Smooth muscle cell (in vitro differentiated cells): ENCODE measurements around the gene KLHDC7A. TPM values are rescaled to one million over a fixed set of nuclear protein-coding genes. Genes with fewer than 3 reads are reported as not detected.

Experiments used
- DNase-seq: peaks from one replicate; lab custom pipeline; 2025; ENCODE audit not compliant: unreplicated experiment; lab: John Stamatoyannopoulos, UW
- H2AFZ ChIP-seq: fragments of 200-600 bp; sonication (generic); 2 replicates; pipeline ENCODE4 v1.6.0; 2016; ENCODE audit warnings: antibody characterized with exemption, low read depth, mild to moderate bottlenecking
- H3F3A ChIP-seq: fragments of 200-600 bp; sonication (generic); 2 replicates; pipeline ENCODE4 v1.6.0; 2017; ENCODE audit warnings: antibody characterized with exemption, low read depth
- H3K27ac ChIP-seq: fragments of 200-600 bp; sonication (generic); 2 replicates; pipeline ENCODE4 v1.5.1; 2016; ENCODE audit warnings: low read depth, mild to moderate bottlenecking
- H3K27me3 ChIP-seq: fragments of 200-600 bp; sonication (generic); 2 replicates; pipeline ENCODE4 v1.6.1; 2016; ENCODE audit warnings: low read depth, mild to moderate bottlenecking
- H3K36me3 ChIP-seq: fragments of 200-600 bp; sonication (generic); 2 replicates; pipeline ENCODE4 v1.5.1; 2016; ENCODE audit warnings: low read depth
- H3K4me1 ChIP-seq: fragments of 200-600 bp; sonication (generic); 2 replicates; pipeline ENCODE4 v1.5.1; 2016; ENCODE audit warnings: low read depth
- H3K4me2 ChIP-seq: fragments of 200-600 bp; sonication (generic); 2 replicates; pipeline ENCODE4 v1.6.0; 2016; ENCODE audit warnings: mild to moderate bottlenecking
- H3K4me3 ChIP-seq: fragments of 200-600 bp; sonication (generic); 2 replicates; pipeline ENCODE4 v1.5.1; 2016; ENCODE audit warnings: mild to moderate bottlenecking
- H3K79me2 ChIP-seq: fragments of 200-600 bp; sonication (generic); 2 replicates; pipeline ENCODE4 v1.6.0; 2016; ENCODE audit warnings: low read depth, mild to moderate bottlenecking
- H3K9ac ChIP-seq: fragments of 200-600 bp; sonication (generic); 2 replicates; pipeline ENCODE4 v1.6.0; 2016; ENCODE audit warnings: low read depth
- H3K9me3 ChIP-seq: fragments of 200-600 bp; sonication (generic); replicated peaks from 2 replicates; pipeline ENCODE4 v1.5.1; 2016; ENCODE audit warnings: low read depth
- H4K20me1 ChIP-seq: fragments of 200-600 bp; sonication (generic); 2 replicates; pipeline ENCODE4 v1.6.0; 2016; ENCODE audit warnings: low read depth
- CTCF ChIP-seq: fragments of 200-600 bp; sonication (generic); IDR thresholded peaks from 2 replicates; pipeline ENCODE4 v1.5.1; 2017; ENCODE audit warnings: borderline replicate concordance, mild to moderate bottlenecking, antibody characterized with exemption; ENCODE audit not compliant: insufficient read depth, poor library complexity, severe bottlenecking
- WGBS: methylation state at CpG from one replicate; pipeline ENCODE4 v1.1.7; 2016; ENCODE audit warnings: low lambda C conversion rate; 5-methylcytosine and 5-hydroxymethylcytosine counted together
- polyA plus RNA-seq: library from polyadenylated mRNA; unstranded; fragments of >200 nt; fragmentation: Nextera tagmentation; extraction: Ambion mirVana; gene quantifications from 2 replicates; pipeline ENCODE4 v1.2.1, GENCODE V29; 2016
- total RNA-seq: library from RNA; depleted of rRNA; stranded (reverse); fragments of >200 nt; gene quantifications from 2 replicates; pipeline ENCODE4 v1.2.3, GENCODE V29; 2014

Gene KLHDC7A
- total and polyA plus RNA-seq, 2 experiments from 2014 or later: 0.41 TPM; not detected in 1

DNA sequence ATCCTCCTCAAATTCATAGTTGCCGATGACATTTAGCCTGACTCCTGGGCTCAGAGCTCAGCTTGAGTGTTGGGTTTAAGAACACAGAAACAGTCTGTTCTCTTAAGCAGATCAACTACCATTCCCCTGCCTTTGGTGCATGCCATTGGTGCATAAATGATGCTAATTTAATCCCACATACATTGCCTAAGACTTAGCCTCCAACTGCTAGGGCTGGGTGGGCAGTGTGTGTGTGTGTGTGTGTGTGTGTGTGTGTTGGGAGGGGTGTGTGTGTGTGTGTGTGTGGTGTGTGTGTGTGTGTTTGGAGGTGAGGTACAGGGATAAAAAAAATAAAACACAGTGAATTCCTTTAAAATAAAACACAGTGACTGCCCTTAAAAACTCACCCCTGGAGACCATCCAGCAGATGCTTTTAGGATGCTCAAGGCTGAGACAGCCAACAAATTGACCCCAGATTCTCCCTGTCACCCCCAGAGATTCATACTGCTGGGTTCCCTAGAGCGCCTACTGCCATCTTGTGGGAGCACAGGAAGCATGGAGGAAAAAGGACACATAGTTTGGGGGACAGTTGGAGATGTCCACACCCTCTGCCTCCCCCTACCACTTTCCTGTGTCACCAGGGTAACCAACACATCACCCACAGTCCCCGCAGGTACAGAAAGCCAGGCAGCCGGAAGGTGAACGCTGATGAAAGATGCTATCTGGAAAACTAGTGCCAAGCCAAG lies 30.6 kb downstream of the KLHDC7A start:
- H3K4me3 ChIP-seq: no peak overlapping the region
- H3K4me2 ChIP-seq: no peak overlapping the region
- 97% methylated on average over 5 of the region's 5 CpGs for WGBS
- DNase-seq: no peak
- H3K4me1 ChIP-seq: no peaks in the 10 kb centered on the region
- no peak for TF ChIP-seq CTCF
- H2AFZ ChIP-seq: no peak overlapping the region
- no peaks in the 10 kb centered on the region for H3K79me2 ChIP-seq
- H4K20me1 ChIP-seq: no peaks in the 10 kb centered on the region
- no peaks in the 10 kb centered on the region for H3K36me3 ChIP-seq
- no peak overlapping the region for H3K27ac ChIP-seq
- no peaks in the 10 kb centered on the region for H3K27me3 ChIP-seq
- no peaks in the 10 kb centered on the region for H3F3A ChIP-seq
- H3K9ac ChIP-seq: no peak overlapping the region
- H3K9me3 ChIP-seq: peaks cover 6% of the 10 kb centered on the region

DNA sequence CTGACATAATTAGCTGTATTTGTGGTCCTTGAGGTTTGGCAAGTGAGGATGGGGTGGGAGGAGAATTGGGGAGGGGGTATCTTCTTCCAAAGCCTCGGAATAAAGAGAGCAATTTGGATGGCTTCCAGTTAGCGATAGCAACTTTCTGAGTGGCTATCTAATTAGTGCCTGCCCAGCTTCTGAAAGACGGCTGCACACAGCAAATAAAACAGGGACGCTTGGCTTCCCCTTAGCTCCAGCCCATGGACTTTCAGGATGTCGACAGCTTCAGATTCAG lies 31.1 kb downstream of the KLHDC7A start:
- DNase-seq: no peak
- Histone ChIP-seq H4K20me1 (no peaks in the 10 kb centered on the region), H3F3A (no peaks in the 10 kb centered on the region), H3K27me3 (no peaks in the 10 kb centered on the region), H2AFZ (no peak overlapping the region), H3K36me3 (no peaks in the 10 kb centered on the region), H3K9me3 (peaks cover 9% of the 10 kb centered on the region), H3K4me1 (no peaks in the 10 kb centered on the region), H3K9ac (no peak overlapping the region), H3K27ac (no peak overlapping the region), H3K4me2 (no peak overlapping the region), H3K4me3 (no peak overlapping the region), H3K79me2 (no peaks in the 10 kb centered on the region)
- 91% methylated on average over 5 of the region's 5 CpGs for WGBS
- no peak for TF ChIP-seq CTCF

GRCh38 chr1:18512883-18513282 lies 32.2 kb downstream of the KLHDC7A start:
- Histone ChIP-seq H3K79me2 (no peaks in the 10 kb centered on the region), H2AFZ (no peak overlapping the region), H3F3A (no peaks in the 10 kb centered on the region), H4K20me1 (no peaks in the 10 kb centered on the region), H3K4me2 (no peak overlapping the region), H3K4me1 (no peaks in the 10 kb centered on the region), H3K27me3 (no peaks in the 10 kb centered on the region), H3K9me3 (peaks cover 9% of the 10 kb centered on the region), H3K36me3 (no peaks in the 10 kb centered on the region), H3K9ac (no peak overlapping the region), H3K27ac (no peak overlapping the region), H3K4me3 (no peak overlapping the region)
- WGBS: 83% methylated on average over 9 of the region's 9 CpGs
- TF ChIP-seq CTCF: no peak
- no peak for DNase-seq

DNA sequence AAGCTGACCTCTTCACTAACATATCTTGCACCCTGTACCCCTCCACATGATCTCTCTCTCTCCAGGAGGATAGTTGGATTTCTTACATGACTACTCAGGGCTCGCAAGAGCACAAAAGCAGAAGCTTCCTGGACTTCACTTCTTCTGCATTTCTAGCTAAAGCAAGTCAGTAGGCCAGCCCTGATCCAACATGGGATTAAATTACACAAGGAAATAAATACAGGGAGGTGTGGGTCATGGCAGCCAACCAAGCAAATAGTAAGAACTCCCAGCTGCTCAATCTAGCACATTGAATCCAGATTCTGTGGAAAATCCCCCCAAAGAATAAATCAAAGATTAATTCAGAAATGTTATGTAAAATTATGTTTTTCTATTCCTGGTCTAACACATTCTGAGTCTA lies 33.3 kb downstream of the KLHDC7A start:
- H3K4me1 ChIP-seq: no peaks in the 10 kb centered on the region
- H2AFZ ChIP-seq: no peak overlapping the region
- TF ChIP-seq CTCF: no peak
- 67% methylated on average over 1 of the region's 1 CpG for WGBS
- H3K4me2 ChIP-seq: no peak overlapping the region
- H3K27me3 ChIP-seq: no peaks in the 10 kb centered on the region
- no peak for DNase-seq
- no peaks in the 10 kb centered on the region for H3K36me3 ChIP-seq
- H3K9me3 ChIP-seq: peaks cover 9% of the 10 kb centered on the region
- H3F3A ChIP-seq: no peaks in the 10 kb centered on the region
- no peak overlapping the region for H3K9ac ChIP-seq
- no peaks in the 10 kb centered on the region for H3K79me2 ChIP-seq
- H3K27ac ChIP-seq: no peak overlapping the region
- H4K20me1 ChIP-seq: no peaks in the 10 kb centered on the region
- H3K4me3 ChIP-seq: no peak overlapping the region
